Lower leg skin (tissue), 4 donors: ENCODE data around the gene SULT2A1. TPM values are rescaled to one million over a fixed set of nuclear protein-coding genes. Genes with fewer than 3 reads are reported as not detected.
A peak's percentile ranks its signal among the peaks of the same experiment; 100 is the strongest.
"Not testable (repeated sequence)": the region's sequence is repeated elsewhere in the genome, so short reads cannot be mapped to it uniquely, and the experiment has no call there.

Experiments
- DNase-seq, 2 donors: peaks; one replicate each; pipeline ENCODE4 v3.0.0-alpha.2; 2019; ENCODE audit warnings: low spot score in 2 of 2
- H3K4me3 ChIP-seq: fragments of 200-600 bp; sonication (generic); 2 replicates; pipeline ENCODE4 v1.5.1; 2017; ENCODE audit warnings: mild to moderate bottlenecking, low read depth; ENCODE audit not compliant: poor library complexity, severe bottlenecking
- CTCF ChIP-seq, 3 donors: fragments of 450-650 bp; IDR thresholded peaks; one replicate each; pipeline ENCODE4 v1.5.1; 2016; ENCODE audit warnings: antibody characterized with exemption in 3 of 3, mild to moderate bottlenecking in 3 of 3, moderate library complexity in 2 of 3
- POLR2A ChIP-seq, 2 donors: fragments of 450-650 bp; IDR thresholded peaks; one replicate each; pipeline ENCODE4 v1.6.1; 2016 to 2017; ENCODE audit warnings: antibody characterized with exemption in 2 of 2, mild to moderate bottlenecking in 1 of 2, moderate library complexity in 1 of 2
- WGBS, 2 donors: methylation state at CpG; one replicate each; pipeline ENCODE4 v1.1.5; 2018; 5-methylcytosine and 5-hydroxymethylcytosine counted together
- intact Hi-C: fragments of 100-400 bp; cut with DNase I; formaldehyde crosslinking; loops from one replicate; pipeline ENCODE4 v1.15.0; 2023; ENCODE audit warnings: low total_unique reads
- total RNA-seq, 4 donors: library from RNA; depleted of rRNA; stranded (reverse); fragments of >200 nt; gene quantifications; one replicate each; pipeline ENCODE4 v1.1.0, GENCODE V29; 2016

Gene SULT2A1
- total RNA-seq, 4 donors from 2014 or later = not detected

GRCh38 chr19:47890865-47891621 is 4.9 kb upstream of the SULT2A1 start:
- no peak for TF ChIP-seq CTCF (IDR thresholded peaks at IDR 0.05)
- TF ChIP-seq POLR2A (IDR thresholded peaks at IDR 0.05) = no peak
- no peak overlapping the region for H3K4me3 ChIP-seq
- DNase-seq = peak in 1 of 2 donors; percentile 53
- WGBS, 2 donors = 60% methylated on average over 7 of the region's 7 CpGs
- intact Hi-C loops = no loop called here

- WGBS, 2 donors = 68 to 71% methylated on average over 5 of the region's 5 CpGs
- intact Hi-C loops = no loop called here
- TF ChIP-seq CTCF (IDR thresholded peaks at IDR 0.05) (no peak), POLR2A (IDR thresholded peaks at IDR 0.05) (no peak)
These were observed 1.1 kb downstream of the SULT2A1 start for GRCh38 chr19:47885067-47885463.

GRCh38 chr19:47882890-47883289 is 3.2 kb downstream of the SULT2A1 start:
- intact Hi-C loops = no loop called here

More at GRCh38 chr19:47885067-47885463, 1.1 kb downstream of the SULT2A1 start:
- H3K4me3 ChIP-seq = no peak overlapping the region
- peak in 1 of 2 donors; percentile 28 for DNase-seq

GRCh38 chr19:47881757-47882156 is 4.4 kb downstream of the SULT2A1 start:
- TF ChIP-seq CTCF (IDR thresholded peaks at IDR 0.05) (no peak), POLR2A (IDR thresholded peaks at IDR 0.05) (no peak)
- DNase-seq = peak in 1 of 2 donors; percentile 56
- no peak overlapping the region for H3K4me3 ChIP-seq
- intact Hi-C loops = no loop called here
- WGBS, 2 donors = 78 to 80% methylated on average over 5 of the region's 5 CpGs

More at GRCh38 chr19:47882890-47883289, 3.2 kb downstream of the SULT2A1 start:
- WGBS, 2 donors = 69 to 71% methylated on average over 3 of the region's 3 CpGs
- no peak overlapping the region for H3K4me3 ChIP-seq
- TF ChIP-seq CTCF (IDR thresholded peaks at IDR 0.05) (no peak), POLR2A (IDR thresholded peaks at IDR 0.05) (no peak)
- peak in 1 of 2 donors; percentile 26 for DNase-seq

GRCh38 chr19:47879385-47879784 is 6.7 kb downstream of the SULT2A1 start:
- H3K4me3 ChIP-seq, intact Hi-C loops, DNase-seq: not testable (repeated sequence)
- WGBS, 2 donors = 46 to 63% methylated on average over 4 of the region's 4 CpGs

- H3K4me3 ChIP-seq = no peak overlapping the region
- TF ChIP-seq POLR2A (IDR thresholded peaks at IDR 0.05) (no peak), CTCF (IDR thresholded peaks at IDR 0.05) (no peak)
- no peak for DNase-seq
- 72 to 83% methylated on average over 4 of the region's 4 CpGs for WGBS, 2 donors
- intact Hi-C loops = no loop called here
These were observed 7.2 kb downstream of the SULT2A1 start for GRCh38 chr19:47878906-47879305.
